ENCODE data around the gene MID1IP1.

GRCh38 chrX:38847206-38847902, 46.1 kb downstream of the MID1IP1 start:
- TF ChIP-seq POLR2AphosphoS5 (IDR thresholded peaks at IDR 0.05; ENCODE audit: low read depth, low read length) (no peak), POLR2A (IDR thresholded peaks at IDR 0.05; ENCODE audit: low read depth, low read length) (no peak), SPI1 (IDR thresholded peaks at IDR 0.05; ENCODE audit: low read depth, low read length) (no peak)

All from GM12891 (cell line).